ENCODE results near the gene COPS7A. TPM values are rescaled to one million over a fixed set of nuclear protein-coding genes. Genes with fewer than 3 reads are reported as not detected.

Gene COPS7A
- total RNA-seq, 4 donors from 2014 or later: 46.9 to 74.4 (median 70.0) TPM

- Histone ChIP-seq H3K27ac (peak overlapping the region in 3 of 4 donors; percentile 90 to 96 (median 95)), H3K4me1 (peaks cover 3 to 85% (median 42%) of the 10 kb centered on the region in 4 donors)
Measured at GRCh38 chr12:6768437-6768914, 44.6 kb downstream of the COPS7A start.

GRCh38 chr12:6768990-6769389, 45.1 kb downstream of the COPS7A start:
- Histone ChIP-seq H3K27me3 (no peaks in the 10 kb centered on the region), H3K4me1 (peaks cover 3 to 85% (median 41%) of the 10 kb centered on the region in 4 donors), H3K27ac (peak overlapping the region; percentile 30 to 96 (median 92)), H3K36me3 (peaks cover 0 to 28% (median 0%) of the 10 kb centered on the region in 3 donors), H3K4me3 (peak overlapping the region in 1 of 4 donors; percentile 84), H3K9me3 (no peaks in the 10 kb centered on the region)
- peak in 1 of 2 donors; percentile 53 for DNase-seq (ENCODE audit: low spot score in 2 of 2)
- no peak for TF ChIP-seq EP300 (IDR thresholded peaks at IDR 0.05)
- TF ChIP-seq POLR2A (IDR thresholded peaks at IDR 0.05): no peak
- no peak for TF ChIP-seq CTCF (IDR thresholded peaks at IDR 0.05)
- whole genome bisulfite sequencing, 2 donors: 40 to 57% methylated on average over 6 of the region's 6 CpGs

More at GRCh38 chr12:6768437-6768914, 44.6 kb downstream of the COPS7A start:
- Histone ChIP-seq H3K4me3 (peak overlapping the region in 3 of 4 donors; percentile 73 to 84 (median 84)), H3K9me3 (no peaks in the 10 kb centered on the region), H3K36me3 (peaks cover 0 to 28% (median 0%) of the 10 kb centered on the region in 3 donors), H3K27me3 (no peaks in the 10 kb centered on the region)
- 19 to 27% methylated on average over 5 to 6 of the region's 6 CpGs for WGBS, 2 donors
- no peak for DNase-seq (ENCODE audit: low spot score in 2 of 2)
- no peak for TF ChIP-seq POLR2A (IDR thresholded peaks at IDR 0.05)
- TF ChIP-seq EP300 (IDR thresholded peaks at IDR 0.05): no peak
- TF ChIP-seq CTCF (IDR thresholded peaks at IDR 0.05): no peak

- Histone ChIP-seq H3K4me1 (peaks cover 3 to 80% (median 39%) of the 10 kb centered on the region in 4 donors), H3K36me3 (peaks cover 0 to 31% (median 0%) of the 10 kb centered on the region in 3 donors), H3K9me3 (no peaks in the 10 kb centered on the region), H3K27me3 (no peaks in the 10 kb centered on the region), H3K27ac (peak overlapping the region in 3 of 4 donors; percentile 6 to 96 (median 95)), H3K4me3 (no peak overlapping the region)
- no peak for DNase-seq (ENCODE audit: low spot score in 2 of 2)
- TF ChIP-seq CTCF (IDR thresholded peaks at IDR 0.05): no peak
- TF ChIP-seq EP300 (IDR thresholded peaks at IDR 0.05): no peak
- TF ChIP-seq POLR2A (IDR thresholded peaks at IDR 0.05): no peak
- WGBS, 2 donors: 53 to 58% methylated on average over 4 of the region's 4 CpGs
Measured at GRCh38 chr12:6769666-6770065, 45.8 kb downstream of the COPS7A start.

DNA sequence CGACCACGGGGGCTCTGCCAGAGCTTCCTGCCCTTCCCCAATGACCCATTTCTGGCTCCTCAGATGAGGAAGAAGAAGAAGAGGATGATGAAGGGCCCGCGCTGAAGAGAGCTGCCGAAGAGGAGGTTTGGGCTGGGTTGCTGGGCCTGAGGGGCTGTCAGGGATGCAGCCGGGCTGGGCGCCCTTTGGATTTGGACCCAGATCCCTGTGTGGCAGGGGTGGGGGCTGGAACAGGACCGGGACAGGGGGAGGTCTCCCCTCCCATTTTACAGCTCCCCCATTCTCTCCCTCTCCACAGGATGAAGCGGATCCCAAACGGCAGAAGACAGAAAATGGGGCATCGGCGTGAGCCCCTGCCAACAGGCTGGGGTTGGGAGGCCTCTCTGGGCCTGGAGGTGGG, 46.2 kb downstream of the COPS7A start:
- no peak for DNase-seq (ENCODE audit: low spot score in 2 of 2)
- TF ChIP-seq EP300 (IDR thresholded peaks at IDR 0.05) (no peak), POLR2A (IDR thresholded peaks at IDR 0.05) (no peak), CTCF (IDR thresholded peaks at IDR 0.05) (no peak)
- Histone ChIP-seq H3K27me3 (no peaks in the 10 kb centered on the region), H3K4me3 (no peak overlapping the region), H3K27ac (peak overlapping the region in 3 of 4 donors; percentile 6 to 96 (median 75)), H3K36me3 (peaks cover 0 to 36% (median 0%) of the 10 kb centered on the region in 3 donors), H3K9me3 (no peaks in the 10 kb centered on the region), H3K4me1 (peaks cover 3 to 75% (median 37%) of the 10 kb centered on the region in 4 donors)
- 76 to 82% methylated on average over 12 of the region's 12 CpGs for WGBS, 2 donors

DNA sequence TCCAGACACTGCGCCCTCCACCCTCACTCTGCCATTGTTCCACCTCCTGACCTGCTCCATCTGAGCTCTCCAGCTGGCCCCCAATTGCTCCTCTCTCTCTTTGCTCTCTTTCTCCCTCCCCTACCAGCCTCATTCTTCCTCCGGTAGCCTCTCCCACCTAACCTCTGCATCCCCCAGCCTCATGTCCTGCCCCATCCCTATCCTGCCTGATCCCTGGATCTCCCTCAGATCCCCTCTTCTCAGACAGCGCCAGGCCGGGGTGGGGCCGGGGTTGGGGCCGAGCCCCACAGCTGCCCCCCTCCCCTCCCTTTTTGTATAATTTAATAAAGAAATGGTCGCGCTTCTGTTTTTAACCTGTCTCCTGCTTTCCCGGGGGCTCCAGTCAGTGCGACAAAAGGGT, 46.8 kb downstream of the COPS7A start:
- Histone ChIP-seq H3K27me3 (no peaks in the 10 kb centered on the region), H3K9me3 (no peaks in the 10 kb centered on the region), H3K36me3 (peaks cover 0 to 41% (median 0%) of the 10 kb centered on the region in 3 donors), H3K27ac (peak overlapping the region in 2 of 4 donors; percentile 75 to 96), H3K4me3 (no peak overlapping the region), H3K4me1 (peaks cover 3 to 70% (median 32%) of the 10 kb centered on the region in 4 donors)
- TF ChIP-seq POLR2A (IDR thresholded peaks at IDR 0.05) (no peak), EP300 (IDR thresholded peaks at IDR 0.05) (no peak), CTCF (IDR thresholded peaks at IDR 0.05) (no peak)
- 76 to 80% methylated on average over 10 of the region's 10 CpGs for WGBS, 2 donors
- no peak for DNase-seq (ENCODE audit: low spot score in 2 of 2)

Data from tibial nerve (tissue), 4 donors.